HEK293T (cell line): ENCODE measurements around the gene PFKL.

Experiments
- CTCF ChIA-PET: fragments of 350-600 bp; formaldehyde crosslinking; extraction: SDS; loops from one replicate; lab custom pipeline; 2021; ENCODE audit warnings: antibody characterized with exemption, inconsistent platforms; lab: Yijun Ruan, JAX
- POLR2A ChIA-PET: fragments of 350-600 bp; formaldehyde crosslinking; extraction: SDS; loops from one replicate; lab custom pipeline; 2020; ENCODE audit warnings: antibody characterized with exemption, inconsistent platforms; lab: Yijun Ruan, JAX
- DNase-seq: peaks from one replicate; pipeline ENCODE4 v3.0.0; 2012; ENCODE audit warnings: mixed read lengths; ENCODE audit errors: extremely low spot score
- ARNT ChIP-seq: fragments of 450-650 bp; IDR thresholded peaks from 2 replicates; pipeline ENCODE4 v1.6.1; 2017; ENCODE audit warnings: mild to moderate bottlenecking
- BHLHE40 ChIP-seq: fragments of 450-650 bp; IDR thresholded peaks from 2 replicates; pipeline ENCODE4 v1.6.1; 2016; ENCODE audit warnings: mild to moderate bottlenecking, moderate library complexity, borderline replicate concordance
- CTBP1 ChIP-seq: fragments of 450-650 bp; IDR thresholded peaks from 2 replicates; pipeline ENCODE4 v1.6.1; 2016; ENCODE audit warnings: borderline replicate concordance
- ELF4 ChIP-seq: fragments of 450-650 bp; IDR thresholded peaks from 2 replicates; pipeline ENCODE4 v1.6.1; 2017; ENCODE audit warnings: antibody characterized with exemption
- FOXA1 ChIP-seq: fragments of 450-650 bp; IDR thresholded peaks from 2 replicates; pipeline ENCODE4 v1.6.1; 2016; ENCODE audit warnings: mild to moderate bottlenecking
- FOXK2 ChIP-seq: fragments of 450-650 bp; IDR thresholded peaks from 2 replicates; pipeline ENCODE4 v1.6.1; 2016; ENCODE audit warnings: mild to moderate bottlenecking
- FOXM1 ChIP-seq: fragments of 450-650 bp; IDR thresholded peaks from 2 replicates; pipeline ENCODE4 v1.6.1; 2017; ENCODE audit warnings: mild to moderate bottlenecking, borderline replicate concordance
- HDGF ChIP-seq: fragments of 450-650 bp; IDR thresholded peaks from 2 replicates; pipeline ENCODE4 v1.6.1; 2017; ENCODE audit warnings: antibody characterized with exemption, borderline replicate concordance
- L3MBTL2 ChIP-seq: fragments of 450-650 bp; conservative IDR thresholded peaks from 2 replicates; pipeline ENCODE4 v1.6.1; 2016; ENCODE audit warnings: mild to moderate bottlenecking
- LEF1 ChIP-seq: fragments of 450-650 bp; IDR thresholded peaks from 2 replicates; pipeline ENCODE4 v1.6.1; 2017; ENCODE audit warnings: mild to moderate bottlenecking, borderline replicate concordance
- NFRKB ChIP-seq: fragments of 450-650 bp; IDR thresholded peaks from 2 replicates; pipeline ENCODE4 v1.6.1; 2016; ENCODE audit warnings: mild to moderate bottlenecking, moderate library complexity
- PKNOX1 ChIP-seq: fragments of 450-650 bp; IDR thresholded peaks from 2 replicates; pipeline ENCODE4 v1.6.1; 2016
- SP1 ChIP-seq: fragments of 450-650 bp; IDR thresholded peaks from 2 replicates; pipeline ENCODE4 v1.6.1; 2017
- SUZ12 ChIP-seq: fragments of 450-650 bp; IDR thresholded peaks from 2 replicates; pipeline ENCODE4 v1.6.1; 2016; ENCODE audit warnings: mild to moderate bottlenecking
- TARDBP ChIP-seq: fragments of 450-650 bp; IDR thresholded peaks from 2 replicates; pipeline ENCODE4 v1.6.1; 2016
- ZNF384 ChIP-seq: fragments of 450-650 bp; IDR thresholded peaks from 2 replicates; pipeline ENCODE4 v1.6.1; 2016

PFKL gene

GRCh38 chr21:44314128-44314527 lies 14.3 kb downstream of the PFKL start:
- TF ChIP-seq L3MBTL2 (no peak), ARNT (no peak), ZNF384 (no peak), NFRKB (no peak), CTBP1 (no peak), TARDBP (no peak), BHLHE40 (no peak), HDGF (no peak), FOXM1 (no peak), ELF4 (no peak), LEF1 (no peak), PKNOX1 (no peak), SUZ12 (no peak), FOXK2 (no peak), SP1 (no peak), FOXA1 (no peak)
- CTCF ChIA-PET, result no interaction called here
- DNase-seq, result no peak
- POLR2A ChIA-PET, result interaction anchor here (1.4 kb wide), 1 partner anchor 14 kb away, joined by 3 read pairs; the partner anchor contains the start of gene PFKL

- DNase-seq, result no peak
- no peak for TF ChIP-seq ELF4
- TF ChIP-seq ZNF384, result no peak
- TF ChIP-seq FOXA1, result no peak
- no peak for TF ChIP-seq CTBP1
- TF ChIP-seq SP1, result no peak
- TF ChIP-seq SUZ12, result no peak
- TF ChIP-seq FOXM1, result no peak
- no peak for TF ChIP-seq NFRKB
- ChIA-PET CTCF (no interaction called here), POLR2A (interaction anchor here (1.4 kb wide), 1 partner anchor 14 kb away, joined by 3 read pairs; the partner anchor contains the start of gene PFKL)
Measured at GRCh38 chr21:44314561-44314960, 14.7 kb downstream of the PFKL start.

- ChIA-PET CTCF (no interaction called here), POLR2A (interaction anchor here (1.4 kb wide), 1 partner anchor 16 kb away, joined by 3 read pairs; the partner anchor contains the start of gene PFKL)
- no peak for DNase-seq
- TF ChIP-seq FOXK2 (no peak), NFRKB (no peak), ZNF384 (no peak), FOXM1 (no peak), ARNT (no peak), LEF1 (no peak), L3MBTL2 (no peak)
Measured at GRCh38 chr21:44315691-44316203, 15.9 kb downstream of the PFKL start.

GRCh38 chr21:44316277-44316900 lies 16.5 kb downstream of the PFKL start:
- TF ChIP-seq FOXM1 (no peak), SP1 (no peak), ARNT (no peak), SUZ12 (no peak), FOXA1 (no peak), TARDBP (no peak), ELF4 (no peak), PKNOX1 (no peak), ZNF384 (no peak), L3MBTL2 (no peak), HDGF (no peak), BHLHE40 (no peak), CTBP1 (no peak), NFRKB (no peak), LEF1 (no peak), FOXK2 (no peak)
- POLR2A ChIA-PET, result no interaction called here
- no peak for DNase-seq
- CTCF ChIA-PET, result no interaction called here

- no peak for DNase-seq
- TF ChIP-seq FOXM1 (no peak), CTBP1 (no peak), L3MBTL2 (no peak), BHLHE40 (no peak), PKNOX1 (no peak), SP1 (no peak), ZNF384 (no peak), FOXK2 (no peak), NFRKB (no peak), ARNT (no peak), FOXA1 (no peak), ELF4 (no peak), LEF1 (no peak), TARDBP (no peak), SUZ12 (no peak), HDGF (no peak)
- POLR2A ChIA-PET, result no interaction called here
- CTCF ChIA-PET, result no interaction called here
Measured at GRCh38 chr21:44317241-44317782, 17.5 kb downstream of the PFKL start.

GRCh38 chr21:44317871-44318270 lies 18.0 kb downstream of the PFKL start:
- POLR2A ChIA-PET, result interaction anchor here (1.1 kb wide), 1 partner anchor 21 kb away, joined by 3 read pairs; no protein-coding TSS in a partner anchor
- CTCF ChIA-PET, result no interaction called here

More at GRCh38 chr21:44317871-44318270, 18.0 kb downstream of the PFKL start:
- DNase-seq, result no peak
- TF ChIP-seq L3MBTL2 (no peak), ELF4 (no peak), FOXK2 (no peak), SUZ12 (no peak), FOXM1 (no peak), LEF1 (no peak), HDGF (no peak)
